ENCODE results near the gene PRR5.
"Not testable (repeated sequence)": the region's sequence is repeated elsewhere in the genome, so short reads cannot be mapped to it uniquely, and the experiment has no call there.

PRR5 gene

DNA sequence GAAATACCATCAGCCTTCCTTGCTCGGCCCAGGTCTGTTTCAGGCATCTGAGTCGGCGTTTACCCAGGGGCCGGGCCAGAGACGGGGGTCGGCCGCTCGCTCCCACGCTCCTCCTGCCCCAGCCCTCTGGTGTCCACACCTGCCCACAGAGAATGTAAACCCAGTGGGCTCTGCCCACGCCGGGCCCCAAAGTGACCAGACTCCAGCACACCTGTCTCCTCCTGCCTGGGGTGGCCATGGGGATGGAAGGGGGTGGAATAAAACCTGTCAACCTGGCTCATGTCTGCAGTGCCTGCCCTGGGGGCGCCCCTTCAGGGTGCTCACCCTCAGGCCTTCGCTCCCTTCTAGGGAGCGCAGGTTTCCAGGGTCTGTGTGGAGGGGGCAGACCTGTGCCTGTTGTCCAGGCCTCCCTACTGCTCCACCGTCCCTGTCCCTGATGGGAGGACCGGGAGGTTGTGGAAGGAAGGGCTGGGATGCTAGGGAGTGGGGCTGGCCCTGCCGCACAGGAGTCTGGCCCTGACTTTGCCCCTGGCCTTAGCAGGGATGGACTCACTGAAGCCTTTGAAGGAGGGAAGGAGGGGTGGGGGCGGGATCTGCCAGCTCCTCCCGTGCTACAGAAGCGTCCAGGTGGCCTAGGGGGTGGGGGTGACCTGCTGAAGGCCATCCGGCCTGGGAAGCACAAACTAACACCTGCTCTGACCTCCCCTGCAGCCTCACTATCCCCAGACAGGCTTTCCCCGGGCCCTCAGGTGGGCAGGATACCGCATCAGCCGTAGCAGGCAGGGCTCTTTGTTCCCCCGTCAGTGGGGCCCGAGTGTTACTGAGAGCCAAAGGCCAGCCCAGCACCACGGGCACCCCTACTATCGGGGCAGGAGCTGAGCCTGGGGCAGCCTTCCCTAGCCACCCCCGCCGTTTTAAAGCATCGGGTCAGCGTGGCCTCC is 35.7 kb downstream of the PRR5 start:
- no peak for DNase-seq

DNA sequence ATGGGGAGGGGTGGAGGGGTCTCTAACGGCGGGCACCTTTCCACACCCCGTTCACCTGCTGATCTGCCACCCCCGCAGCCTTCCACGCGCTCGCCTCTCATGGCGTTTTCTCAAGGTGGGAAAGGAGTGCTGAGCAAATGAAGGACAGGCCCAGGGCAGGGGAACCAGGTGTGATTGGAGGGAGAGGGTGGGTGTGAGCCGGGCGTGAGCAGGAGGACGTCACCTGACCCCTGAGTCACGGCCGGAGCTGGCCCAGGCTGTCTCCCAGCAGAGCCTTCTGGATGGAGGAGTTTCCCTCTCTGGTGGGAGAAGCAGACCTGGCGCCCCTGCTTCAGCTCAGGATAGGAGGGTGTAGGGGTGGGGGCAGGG is 36.3 kb downstream of the PRR5 start:
- no peak for DNase-seq

DNA sequence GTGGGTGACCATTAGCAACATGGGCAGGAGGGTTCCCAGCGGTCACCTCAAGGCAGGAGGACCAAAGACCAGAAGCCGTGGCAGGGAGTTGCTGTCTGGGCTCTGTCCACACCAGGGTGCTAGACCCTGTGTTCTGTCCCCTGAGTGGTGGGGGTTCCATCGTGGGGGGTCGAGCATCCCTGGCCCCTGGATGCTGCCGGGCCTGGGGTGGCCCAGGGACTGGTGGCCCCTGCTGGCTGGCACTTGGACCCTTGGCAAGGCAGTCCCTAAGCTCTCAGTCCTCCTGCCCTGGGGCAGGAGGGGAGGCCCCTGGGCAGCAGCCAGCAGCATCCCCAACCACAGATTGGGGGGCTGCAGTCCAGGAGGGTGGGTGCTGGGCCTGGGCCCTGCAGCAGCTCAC is 37.0 kb downstream of the PRR5 start:
- DNase-seq = no peak

DNA sequence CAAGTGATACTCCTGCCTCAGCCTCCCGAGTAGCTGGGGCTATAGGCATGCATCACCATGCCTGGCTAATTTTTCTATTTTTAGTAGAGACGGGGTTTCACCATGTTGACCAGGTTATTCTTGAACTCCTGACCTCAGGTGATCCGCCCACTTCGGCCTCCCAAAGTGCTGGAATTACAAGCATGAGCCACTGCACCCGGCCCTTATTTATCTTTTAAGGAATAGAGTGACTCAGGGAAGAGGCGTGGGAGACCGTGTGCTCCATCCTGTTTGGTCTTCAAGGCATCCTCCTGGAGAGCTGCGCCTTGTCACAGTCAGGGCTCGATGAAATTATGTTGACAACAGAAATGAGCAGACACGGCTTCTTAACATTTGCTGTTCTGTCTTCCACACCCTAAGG is 37.7 kb downstream of the PRR5 start:
- not testable (repeated sequence) for DNase-seq

DNA sequence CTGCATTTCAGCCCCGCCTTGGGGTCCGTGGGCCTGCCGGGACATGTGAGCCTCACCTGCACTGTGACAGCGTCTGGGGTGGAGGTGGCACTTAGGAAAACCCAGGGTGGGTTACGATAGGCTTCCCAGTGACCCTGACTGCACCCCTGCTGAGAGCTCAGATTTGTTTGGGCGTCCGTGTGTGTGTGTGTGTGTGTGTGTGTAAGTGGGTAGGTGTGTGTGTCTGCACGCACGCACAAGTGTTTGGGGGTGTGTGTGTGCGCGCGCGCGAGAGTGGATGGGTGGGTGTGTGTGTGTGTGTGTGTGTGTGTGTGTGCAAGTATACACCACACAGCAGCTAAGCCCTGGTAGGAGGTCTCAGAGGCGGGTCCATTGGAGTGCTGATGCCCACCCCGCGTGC is 38.3 kb downstream of the PRR5 start:
- DNase-seq = no peak

DNA sequence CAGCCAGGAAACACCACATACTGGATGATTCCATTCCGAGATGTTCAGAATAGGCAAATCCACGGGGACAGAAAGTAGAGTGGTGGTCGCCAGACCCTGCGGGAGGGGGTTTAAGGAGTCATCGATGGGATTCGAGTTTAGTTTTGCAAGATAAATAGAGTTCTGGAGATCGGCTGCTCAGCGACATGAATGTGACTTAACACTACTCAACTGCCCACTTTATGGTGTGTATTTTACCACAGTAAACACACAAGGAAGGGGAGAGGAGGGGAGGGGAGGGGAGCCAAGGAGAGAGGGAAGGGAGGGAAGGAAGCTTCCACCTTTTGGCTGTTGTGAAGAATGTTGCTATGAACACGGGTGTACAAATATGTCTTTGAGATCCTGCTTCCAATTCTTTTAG is 39.9 kb downstream of the PRR5 start:
- no peak for DNase-seq

DNA sequence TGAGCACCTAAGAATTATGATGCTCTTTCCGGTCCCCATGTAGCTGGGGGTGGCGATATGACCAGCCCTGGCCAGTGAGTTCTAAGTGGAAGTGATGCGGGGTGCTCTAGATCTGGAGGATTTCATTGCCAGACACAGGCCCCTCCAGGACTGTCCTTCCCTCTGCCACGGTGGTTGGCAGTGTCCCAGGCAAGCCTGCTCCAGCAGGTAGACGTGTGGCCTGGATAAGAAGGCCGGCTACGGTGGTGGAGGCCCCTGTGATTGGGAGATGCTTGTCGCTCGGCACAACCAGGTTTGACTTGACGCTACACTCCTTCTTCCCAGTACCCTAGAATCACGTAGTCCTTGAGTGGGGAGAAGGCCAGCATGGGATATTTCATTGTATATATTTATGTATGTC is 41.2 kb downstream of the PRR5 start:
- no peak for DNase-seq

DNA sequence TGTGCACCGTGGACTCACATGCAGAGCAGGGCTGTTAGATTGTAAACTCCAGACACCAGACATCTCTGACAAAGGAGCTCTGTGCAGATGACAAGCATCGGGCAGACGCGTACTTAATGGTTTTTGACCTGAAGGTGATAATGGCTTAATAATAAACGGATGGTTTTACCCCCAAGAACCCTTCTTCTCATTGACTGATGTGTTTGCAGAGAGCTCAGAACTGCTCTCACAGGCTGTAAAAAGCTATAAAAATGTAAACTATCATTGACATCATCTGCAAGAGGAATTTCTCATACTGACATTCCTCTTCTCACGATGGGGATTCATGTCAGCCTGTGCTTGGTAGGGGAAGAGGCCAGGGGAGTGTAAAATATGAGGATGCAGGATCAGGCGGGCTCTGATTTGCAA is 41.8 kb downstream of the PRR5 start:
- no peak for DNase-seq

DNA sequence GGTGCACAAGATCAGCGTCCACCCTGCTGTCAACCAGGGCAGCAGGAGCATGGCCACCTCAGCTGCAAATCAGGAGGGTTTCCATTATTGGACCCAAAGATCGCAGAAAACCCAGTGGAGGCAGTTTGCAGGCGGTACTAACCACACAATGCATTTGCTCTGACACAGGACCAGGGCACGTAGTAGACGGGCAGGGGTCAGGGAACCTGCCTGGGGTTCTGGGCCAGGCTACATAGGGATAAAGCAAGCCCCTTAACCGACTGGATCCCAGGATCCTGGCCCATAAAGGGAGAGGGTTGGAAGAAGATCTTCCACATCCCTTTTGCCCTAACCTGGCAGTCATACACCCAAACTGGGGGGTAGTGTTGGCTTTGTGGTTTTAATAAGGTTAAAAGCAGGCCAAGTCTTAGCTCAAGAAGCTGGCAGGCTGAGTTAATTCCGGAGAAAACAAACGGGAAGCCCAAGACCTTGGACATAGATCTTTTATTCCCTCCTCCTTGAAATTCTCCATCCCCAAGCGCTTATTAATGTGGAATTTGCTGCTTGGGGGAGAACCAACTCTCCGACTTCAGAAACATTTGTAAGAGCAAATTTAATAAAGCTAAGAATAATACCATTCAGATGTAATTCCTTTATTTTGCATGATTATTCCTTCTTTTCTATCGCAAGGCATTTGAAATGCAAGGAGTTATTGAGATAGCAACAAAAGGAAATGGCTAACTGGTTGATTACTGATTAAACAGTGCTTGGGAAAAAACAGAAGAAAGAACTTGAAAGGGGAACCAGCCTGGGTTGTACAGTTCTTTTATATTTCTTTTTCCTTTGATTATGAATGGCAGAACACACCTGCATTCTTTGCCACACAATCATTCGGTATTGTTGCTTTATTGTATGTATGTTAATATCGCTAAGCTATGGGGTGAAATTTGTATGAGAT is 44.1 kb downstream of the PRR5 start:
- no peak for DNase-seq

DNA sequence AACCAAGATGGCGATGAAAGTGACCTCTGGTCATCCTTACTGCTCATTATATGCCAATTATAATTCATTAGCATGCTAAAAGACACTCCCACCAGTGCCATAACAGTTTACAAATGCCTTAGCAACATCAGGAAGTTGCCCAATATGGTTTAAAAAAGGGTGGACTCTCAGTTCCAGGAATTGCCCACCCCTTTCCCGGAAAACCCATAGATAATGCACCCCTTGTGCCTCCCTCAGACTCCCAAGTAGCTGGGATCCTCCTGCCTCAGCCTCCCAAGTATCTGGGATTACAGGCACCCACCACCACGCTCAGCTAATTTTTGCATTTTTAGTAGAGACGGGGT is 45.8 kb downstream of the PRR5 start:
- not testable (repeated sequence) for DNase-seq

DNA sequence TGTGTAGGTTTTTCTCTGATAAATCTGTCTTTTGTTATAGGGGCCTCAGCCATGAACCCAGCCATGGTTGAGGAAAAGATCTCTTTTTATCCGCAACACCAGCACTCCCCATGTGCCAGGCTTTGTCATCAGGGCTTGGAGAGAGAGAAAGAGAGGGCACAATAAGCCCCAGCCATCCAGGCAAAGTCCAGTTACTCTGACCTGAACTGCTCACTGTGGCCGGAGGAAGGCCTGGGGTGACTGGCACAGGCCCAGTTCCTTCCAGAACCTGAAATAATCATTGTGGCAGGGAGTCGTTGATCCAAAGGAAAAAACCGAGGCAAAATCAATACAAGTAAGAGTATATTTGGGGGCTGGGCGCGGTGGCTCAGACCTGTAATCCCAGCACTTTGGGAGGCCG is 46.5 kb downstream of the PRR5 start:
- DNase-seq = no peak

DNA sequence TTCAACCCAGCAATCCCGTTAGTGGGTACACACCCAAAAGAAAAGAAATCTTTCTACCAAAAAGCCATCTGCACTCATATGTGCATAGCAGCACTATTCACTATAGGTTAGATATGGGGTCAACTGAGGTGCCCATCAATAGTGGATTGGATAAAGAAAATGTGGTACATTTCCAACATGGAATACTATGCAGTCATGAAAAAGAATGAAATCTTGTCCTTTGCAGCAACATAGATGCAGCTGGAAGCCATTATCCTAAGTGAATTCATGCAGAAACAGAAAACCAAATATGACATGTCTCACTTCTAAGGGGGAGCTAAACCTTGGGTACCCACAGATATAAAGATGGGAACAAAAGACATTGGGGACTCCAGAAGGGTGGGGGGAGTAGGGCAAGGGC is 48.5 kb downstream of the PRR5 start:
- no peak for DNase-seq

DNA sequence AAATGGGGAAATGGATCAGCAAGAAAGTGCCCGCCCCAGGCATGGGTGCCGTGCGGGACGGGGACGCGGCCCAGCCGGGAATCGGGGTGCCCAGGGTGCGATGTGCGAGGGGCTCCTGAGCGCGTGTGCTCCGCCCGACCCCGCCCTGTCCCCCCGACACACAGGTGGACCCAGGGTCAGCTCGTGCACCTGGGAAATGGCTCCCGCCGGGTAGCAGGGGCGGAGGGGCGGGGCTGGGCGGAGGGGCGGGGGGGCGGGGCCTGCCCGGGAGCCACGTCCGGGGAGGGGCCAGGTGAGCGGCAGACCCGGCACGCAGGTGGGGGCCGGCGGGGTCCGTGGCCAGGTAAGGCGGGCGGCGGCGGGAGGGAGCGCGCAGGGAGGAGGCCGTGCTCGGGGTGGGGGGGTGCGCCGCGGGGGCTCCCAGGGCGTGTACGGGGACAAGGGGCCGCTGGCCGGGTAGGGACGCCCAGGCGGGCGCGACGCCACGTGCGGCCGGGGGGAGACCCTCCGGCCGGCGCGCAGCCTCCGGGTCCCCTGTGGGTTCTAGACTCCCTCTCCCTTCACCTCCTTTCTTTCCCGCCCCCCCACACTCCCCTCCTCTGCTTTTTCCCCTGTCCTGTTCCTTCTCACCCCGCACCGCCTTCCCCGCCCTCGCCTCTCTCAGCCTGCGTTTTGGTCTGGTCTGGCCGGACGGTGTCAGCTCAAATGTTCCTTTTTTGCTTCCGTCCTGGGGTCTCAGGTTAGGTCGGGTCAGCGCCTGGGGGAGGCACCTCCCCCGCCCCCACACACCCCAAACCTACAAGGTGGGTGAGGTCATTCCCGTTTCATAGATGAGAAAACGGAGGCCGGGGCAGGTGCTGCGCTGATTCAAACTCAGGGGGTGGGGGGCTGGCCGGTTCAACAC is 50.5 kb downstream of the PRR5 start, which contains the start of gene ARHGAP8:
TSS of gene ARHGAP8 (plus strand) at position 291 of the 904 bp plus-strand sequence. CDS start 33,953 bp downstream, outside the sequence.
- DNase-seq = no peak

DNA sequence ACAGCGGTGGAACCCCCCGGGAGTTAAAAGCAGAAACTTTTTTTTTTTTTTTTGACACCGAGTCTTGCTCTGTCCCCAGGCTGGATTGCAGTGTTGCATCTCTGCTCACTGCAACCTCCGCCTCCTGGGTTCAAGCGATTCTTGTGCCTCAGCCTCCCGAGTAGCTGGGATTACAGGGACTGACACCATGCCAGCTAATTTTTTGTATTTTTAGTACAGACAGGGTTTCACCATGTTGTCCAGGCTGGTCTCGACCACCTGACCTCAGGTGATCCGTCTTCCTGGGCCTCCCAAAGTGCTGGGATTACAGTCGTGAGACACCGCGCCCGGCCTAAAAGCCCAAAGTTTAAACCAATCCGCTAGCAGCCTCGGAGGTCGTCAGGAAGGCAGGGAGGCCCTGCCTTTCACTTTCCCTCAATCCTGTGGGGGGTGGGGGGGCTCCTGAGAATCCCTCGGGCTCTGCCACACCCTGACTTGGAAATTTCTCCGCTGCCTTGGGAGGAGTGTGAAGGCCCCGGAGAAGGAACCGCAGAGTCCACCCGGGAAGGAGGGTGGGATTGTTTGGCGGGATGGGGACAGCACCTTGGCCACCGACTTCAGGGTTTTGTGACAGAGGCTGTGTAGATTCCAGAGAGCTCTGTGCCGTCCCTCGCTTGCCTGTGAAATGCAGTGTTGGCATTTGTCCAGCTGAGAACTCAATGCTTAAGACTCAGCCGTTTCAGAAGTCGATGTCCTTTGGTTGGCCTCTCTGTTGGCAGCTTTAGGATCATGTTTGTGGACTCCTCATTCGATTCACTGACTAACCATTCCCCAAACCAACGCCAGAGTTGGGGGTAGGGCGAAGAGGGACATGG is 51.4 kb downstream of the PRR5 start:
- DNase-seq = no peak

DNA sequence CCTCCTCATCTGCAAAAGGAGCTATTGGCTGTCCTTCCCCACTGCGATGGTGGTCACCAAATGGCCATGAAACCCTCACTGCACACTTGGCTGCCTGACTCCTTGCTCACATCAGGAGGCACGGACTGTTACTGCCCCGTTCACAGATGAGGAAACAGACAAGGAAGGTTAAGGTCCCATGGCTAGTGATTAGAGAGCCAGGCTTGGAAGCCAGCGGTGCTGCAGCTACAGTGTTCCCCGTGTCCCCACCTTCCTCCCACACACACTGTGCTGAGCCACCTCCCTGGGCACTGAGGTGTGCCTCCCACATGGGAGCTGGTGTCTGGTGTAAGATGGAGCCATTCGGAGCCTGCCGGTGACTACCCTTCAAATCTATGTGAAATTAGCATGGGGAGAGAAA is 53.0 kb downstream of the PRR5 start:
- no peak for DNase-seq

DNA sequence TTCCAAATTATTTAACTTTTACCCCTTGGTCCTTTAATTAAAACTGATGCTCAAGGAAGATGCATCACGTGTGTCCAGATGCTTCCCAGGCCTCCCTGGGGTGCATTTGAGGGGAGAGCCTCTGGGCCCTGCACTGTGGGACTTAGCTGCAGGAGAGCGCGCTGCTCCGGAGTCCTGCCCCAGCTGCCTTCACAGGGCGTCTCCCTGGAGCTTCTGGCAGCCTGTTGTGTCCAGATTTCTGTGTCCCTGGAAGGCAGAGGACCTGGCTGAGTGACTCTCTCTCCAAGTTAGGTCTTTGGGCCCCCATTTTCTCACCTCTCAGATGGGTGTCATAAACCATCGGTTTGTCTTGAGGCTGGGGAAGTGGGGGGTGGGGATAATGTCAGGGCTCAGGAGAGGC is 53.4 kb downstream of the PRR5 start:
- DNase-seq = no peak

DNA sequence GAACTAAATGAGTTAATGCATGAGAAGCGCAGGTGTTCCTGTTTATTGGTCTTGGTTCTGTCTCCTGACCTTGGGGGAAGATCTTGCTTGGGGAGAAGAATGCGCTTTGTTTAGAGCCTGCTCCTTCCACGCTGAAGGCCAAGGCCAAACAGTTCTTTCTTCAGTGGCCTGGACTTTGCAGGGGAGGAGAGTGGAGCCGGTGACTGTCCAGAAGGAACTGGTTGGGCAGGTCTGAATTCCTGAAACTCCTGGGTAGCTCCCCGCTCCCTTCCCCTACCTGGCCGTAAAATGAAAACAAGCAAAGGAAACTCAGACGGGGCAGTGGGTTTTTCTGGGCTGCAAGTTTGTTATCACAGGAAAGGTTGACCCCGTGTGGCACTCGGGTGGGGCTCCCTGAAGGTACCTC is 54.0 kb downstream of the PRR5 start:
- no peak for DNase-seq

DNA sequence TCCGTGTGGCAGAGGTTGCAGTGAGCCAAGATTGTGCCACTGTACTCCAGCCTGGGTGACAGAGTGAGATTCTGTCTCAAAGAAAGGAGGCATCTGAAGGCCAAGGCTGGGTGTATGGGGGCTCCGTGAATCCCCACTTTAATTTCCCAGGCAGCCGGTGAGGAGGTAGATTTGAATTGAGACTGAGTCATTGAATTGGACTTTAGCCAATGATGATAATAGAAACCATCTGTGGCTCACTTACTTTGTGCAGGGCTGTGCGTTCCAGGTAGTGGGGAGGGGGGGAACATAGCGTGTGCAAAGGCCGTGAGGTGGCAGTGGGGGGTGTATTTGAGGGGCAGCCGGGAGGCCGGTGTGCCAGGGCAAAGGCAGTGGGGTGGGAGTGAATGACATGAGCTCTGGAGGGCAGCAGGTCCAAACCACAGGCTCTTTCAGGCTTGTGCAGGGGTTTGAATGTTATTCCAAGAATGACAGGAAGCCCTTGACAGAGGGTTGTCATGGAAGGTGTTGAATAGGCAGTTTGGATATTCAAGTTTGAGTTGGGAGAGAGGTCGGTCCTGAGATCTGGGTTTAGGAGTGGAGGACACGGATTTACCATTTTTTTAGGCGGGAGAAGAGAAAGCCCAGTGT is 56.5 kb downstream of the PRR5 start:
- DNase-seq = no peak

DNA sequence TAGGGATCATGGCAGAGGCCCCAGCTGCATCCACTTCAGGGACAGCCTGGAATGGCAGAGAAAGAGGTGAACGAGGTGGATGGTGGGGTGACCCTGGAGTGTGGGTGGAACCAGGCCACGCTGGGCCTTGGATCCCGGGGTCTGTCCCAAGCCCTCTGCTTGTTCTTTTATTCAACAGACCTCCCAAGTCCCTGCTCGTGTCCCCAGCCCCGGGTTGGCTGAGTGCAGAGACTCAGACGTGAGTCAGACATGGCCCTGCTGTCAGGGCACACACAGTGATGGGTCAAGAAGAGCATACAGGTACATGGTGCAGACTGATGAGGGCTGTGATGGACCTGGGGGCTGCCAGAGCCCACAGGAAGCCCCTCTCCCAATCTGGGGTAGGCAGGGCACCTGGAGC is 57.0 kb downstream of the PRR5 start:
- DNase-seq = no peak

DNA sequence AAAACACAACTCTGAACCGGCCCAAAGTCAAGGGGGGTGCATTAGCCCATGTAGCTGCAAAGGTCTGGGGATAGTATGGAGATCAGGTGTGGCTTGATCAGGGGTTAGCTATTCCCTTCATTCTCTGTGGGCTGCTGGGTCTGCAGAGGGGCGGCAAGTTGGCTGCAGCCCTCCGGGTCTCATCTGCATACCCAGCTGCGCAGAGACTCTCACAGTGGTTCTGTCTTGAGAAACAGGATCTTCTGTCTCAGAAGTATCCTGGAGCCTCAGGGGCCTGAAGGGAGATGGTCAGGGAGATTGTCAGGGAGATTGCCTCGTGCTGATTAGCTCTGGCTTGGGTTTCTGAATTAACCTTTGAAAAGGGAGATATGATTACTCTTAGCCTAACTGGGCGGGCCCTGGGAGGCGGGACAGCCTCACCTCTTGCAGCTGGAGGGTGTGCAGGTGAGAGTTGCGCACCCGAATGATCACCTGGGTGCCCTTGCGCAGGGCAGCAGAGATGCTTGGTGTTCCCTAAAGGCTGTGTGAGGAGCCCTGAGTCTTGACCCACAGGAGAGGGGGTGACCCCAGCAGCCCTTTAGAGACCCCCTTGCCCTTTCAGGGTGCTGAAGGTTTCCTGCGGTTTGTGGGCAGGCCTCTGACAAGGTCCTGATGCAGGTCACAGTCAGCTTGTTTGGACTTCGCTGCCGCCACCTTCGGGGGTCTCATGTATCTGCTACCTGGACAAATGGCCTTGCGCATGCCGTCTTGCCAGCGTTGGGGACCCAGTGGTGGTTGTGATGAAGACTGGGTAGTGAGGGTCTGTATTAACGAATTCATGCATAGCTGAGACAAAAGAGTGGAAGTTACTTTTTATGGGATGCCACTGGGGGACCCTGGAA is 57.7 kb downstream of the PRR5 start:
- no peak for DNase-seq
